ENCODE results near the gene YY1.

DNA sequence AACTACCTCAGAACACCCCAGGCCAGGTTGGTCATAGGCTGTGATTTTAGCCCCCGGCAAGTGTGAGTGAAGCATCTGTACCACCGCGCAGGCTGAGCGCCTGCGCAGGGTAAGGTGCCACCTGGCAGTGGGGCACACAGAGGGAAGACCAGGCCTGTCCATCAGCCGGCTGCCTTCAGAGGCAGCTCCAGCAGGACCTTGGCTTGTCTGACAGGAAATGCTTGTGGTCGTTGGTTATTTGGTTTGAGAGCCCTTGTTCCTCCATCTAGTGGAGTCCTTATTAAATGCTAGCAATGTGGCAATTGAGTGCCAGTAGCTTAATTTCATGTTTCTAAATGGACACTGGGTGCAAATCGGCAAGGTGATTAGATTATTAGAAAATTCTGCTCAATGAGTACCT lies 39.8 kb downstream of the YY1 start:
- TF ChIP-seq CTCF (conservative IDR thresholded peaks at IDR 0.05; ENCODE audit: low read depth, low read length) = no peak
- no peak for TF ChIP-seq EZH2 (IDR thresholded peaks at IDR 0.05; ENCODE audit: borderline replicate concordance, low read depth, low read length, poor library complexity, severe bottlenecking)
